Stimulated activated CD8-positive, alpha-beta memory T cell treated with anti-CD3 and anti-CD28 coated beads, Interleukin-2, amount 100 ng/mL, for 1 hour (primary cell): ENCODE results near the gene SRC.

Experiments used
- DNase-seq, 2 donors: peaks; one replicate each; pipeline ENCODE4 v3.0.0-alpha.2; 2020; ENCODE audit warnings: low read depth in 2 of 2

The SRC gene

DNA sequence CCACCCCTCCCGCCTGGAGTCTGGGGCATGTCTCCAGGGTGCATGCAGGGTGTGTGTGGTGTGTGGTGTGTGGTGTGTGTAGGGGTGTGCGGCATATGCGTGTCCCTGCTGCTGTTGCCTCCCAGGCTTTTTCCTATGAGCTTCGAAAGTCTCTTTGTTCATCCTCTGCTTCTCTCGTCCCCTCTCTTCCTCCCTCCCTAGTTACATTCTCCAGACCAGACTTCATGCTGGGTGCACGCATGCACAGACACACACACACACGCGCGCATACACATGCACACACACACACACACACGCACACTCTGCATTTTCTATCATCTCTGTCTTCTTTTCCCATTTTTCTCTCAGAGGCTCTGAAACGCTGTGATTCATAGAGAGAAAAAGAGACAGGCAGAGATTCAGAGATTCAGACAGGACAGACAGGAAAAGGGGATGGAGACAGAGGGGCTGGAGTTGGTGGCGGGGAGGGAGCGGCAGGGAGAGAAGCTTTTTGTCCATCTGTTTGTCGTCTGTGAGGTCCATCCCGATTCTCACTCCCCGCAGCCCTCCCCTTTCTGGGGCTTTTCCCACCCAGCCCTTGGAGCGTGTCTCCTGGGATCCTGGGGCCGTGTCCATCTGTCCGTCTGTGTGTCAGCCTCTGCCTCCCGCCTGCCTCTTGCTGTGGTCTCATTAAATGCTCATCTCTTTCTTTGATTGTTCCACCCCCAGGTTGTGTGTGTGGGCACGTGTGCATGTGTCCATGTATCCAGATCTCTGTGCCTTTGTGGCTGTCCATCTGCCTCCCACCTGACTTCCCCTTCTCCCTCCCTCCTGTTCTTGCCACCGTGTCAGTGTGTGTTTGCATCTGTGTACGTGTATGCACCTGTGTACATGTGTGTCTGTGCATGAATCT lies 62.6 kb downstream of the SRC start:
- no peak for DNase-seq

DNA sequence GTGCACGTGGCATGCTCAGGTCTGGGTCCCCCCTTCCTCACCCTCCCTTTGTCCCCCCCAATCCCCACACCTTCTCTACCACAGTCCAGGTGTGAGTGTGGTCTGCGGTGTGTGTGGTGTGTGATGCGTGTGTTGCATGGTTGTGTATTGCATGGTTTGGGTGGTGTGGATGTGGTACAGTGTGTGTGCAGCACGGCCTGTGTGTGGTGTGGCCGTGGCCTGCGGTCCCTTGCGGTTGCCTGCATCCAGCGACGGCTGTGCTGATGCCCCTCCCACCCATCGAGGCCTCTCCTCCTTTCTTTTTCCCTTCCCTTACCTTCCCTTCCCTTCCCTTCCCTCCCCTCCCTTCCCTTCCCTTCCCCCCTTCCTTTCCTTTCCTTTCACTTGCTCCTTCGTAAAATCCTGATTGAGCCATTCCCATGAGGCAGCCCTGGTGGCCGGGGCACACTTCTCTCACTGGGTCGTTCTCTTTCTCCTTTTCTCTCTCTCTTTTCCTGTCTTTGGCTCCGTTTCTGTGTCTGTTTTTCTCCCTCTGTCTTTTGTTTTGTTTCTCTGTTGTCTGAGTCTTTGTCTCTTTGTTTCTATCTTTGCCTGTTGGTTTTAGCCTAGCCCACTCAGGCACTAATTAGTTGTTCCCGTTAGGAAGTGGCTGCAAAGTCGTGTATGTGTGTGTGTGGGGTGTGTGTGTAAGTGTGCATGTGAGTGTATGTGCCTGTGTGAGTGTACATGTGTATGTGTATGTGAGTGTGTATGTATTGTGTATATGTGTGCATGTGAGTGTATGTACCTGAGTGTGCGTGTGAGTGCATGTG lies 65.7 kb downstream of the SRC start:
- DNase-seq, result no peak

DNA sequence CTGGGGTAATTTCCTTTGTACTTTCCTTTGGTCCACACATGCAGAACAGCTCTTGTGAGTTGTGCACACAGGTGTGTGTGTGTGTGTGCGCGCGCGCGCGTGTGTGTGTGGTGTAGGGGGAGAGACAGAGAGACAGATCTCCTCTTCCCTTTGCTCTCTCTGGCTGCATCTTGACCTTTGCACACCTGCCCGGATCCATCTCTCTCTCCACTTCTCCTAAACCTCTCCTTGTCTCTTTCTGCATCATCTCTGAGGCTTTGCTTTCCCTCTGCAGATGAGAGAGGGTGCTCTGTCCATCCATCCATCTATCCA lies 67.0 kb downstream of the SRC start:
- no peak for DNase-seq

- DNase-seq, result no peak
These were observed 67.4 kb downstream of the SRC start for GRCh38 chr20:37413379-37413778.

GRCh38 chr20:37414224-37415035 lies 68.5 kb downstream of the SRC start:
- DNase-seq, result no peak

DNA sequence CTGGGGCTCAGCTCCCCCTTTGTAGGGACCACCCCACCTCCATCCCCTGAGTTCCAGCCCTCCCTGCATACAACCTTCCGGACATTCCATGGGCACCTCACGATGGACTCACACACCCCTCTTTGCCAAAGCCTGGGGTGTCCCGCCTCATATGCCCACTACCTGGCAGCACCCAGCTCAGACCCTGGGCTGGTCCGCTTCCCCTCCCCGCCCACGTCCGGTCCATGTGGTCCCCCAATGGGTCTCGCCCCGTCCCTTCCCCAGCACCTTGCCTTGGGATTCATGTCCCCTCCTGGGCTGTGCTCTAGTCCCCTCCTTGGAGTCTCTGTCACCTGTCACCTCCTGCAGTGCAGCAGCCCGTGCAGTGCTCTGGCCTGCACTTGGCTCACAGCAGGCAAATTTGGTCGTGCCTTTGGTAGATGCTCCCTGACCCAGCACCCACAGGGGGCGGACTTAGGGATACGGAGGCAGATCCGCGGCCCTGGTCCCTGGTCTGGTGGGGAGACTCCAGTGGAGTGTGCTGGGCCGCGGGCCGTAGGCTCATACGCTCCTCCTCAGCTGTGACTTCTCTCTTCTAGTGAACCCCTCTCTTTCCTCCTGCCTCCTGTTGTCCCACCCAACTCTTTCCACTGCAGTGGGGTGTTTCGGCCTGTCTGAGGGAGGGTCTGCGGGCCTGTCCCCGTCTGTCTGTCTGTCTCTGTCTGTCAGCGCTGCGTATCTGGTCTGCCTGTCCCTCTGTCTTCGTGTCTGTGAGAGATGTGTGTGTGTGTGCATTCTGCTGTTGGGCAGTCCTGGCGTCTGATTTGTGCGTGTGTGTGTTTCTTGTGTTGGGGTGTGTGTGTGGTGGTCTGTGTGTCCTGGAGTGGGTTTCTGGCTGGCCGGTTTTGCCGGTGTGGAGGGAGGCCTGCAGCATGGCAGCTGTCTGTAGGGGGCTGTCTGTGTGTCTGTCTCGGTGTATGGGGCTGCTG lies 69.5 kb downstream of the SRC start:
- no peak for DNase-seq

DNA sequence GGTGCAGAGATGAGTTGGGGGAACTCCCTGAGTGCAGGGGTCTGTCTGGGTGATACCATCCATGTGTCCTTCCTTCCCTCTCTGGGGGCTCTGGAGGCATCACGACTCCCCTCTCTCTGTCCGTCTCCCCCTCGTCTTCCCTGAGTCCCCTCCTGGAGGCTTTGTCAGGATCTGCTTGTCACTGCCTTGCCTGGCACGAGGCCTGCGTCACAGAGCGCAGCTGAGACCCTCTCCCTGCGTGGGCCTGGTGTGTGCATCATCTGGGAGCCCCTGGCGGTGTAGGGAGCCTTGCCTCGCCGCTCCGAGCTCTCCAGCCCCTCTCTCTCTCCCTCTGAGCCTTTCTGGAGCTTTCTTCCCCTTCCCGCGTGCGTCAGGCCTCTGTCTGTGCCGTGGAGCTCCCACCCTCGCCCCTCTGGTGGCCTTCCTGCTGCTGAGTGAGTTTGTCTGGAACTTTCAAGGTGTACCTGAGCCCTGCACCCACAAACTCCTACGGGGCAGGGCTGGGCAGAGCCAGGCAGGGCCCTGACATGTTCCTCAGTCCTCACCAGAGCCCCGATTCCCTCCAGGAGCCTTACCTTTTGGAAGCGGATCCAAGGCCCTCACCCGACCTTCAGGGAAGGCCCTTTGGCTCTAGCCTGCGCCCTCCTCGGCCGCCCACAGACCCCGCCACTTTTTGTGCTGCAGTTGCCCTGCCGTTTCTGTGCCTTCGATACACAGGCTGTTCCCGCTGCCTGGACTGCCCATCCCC lies 70.3 kb downstream of the SRC start:
- no peak for DNase-seq

DNA sequence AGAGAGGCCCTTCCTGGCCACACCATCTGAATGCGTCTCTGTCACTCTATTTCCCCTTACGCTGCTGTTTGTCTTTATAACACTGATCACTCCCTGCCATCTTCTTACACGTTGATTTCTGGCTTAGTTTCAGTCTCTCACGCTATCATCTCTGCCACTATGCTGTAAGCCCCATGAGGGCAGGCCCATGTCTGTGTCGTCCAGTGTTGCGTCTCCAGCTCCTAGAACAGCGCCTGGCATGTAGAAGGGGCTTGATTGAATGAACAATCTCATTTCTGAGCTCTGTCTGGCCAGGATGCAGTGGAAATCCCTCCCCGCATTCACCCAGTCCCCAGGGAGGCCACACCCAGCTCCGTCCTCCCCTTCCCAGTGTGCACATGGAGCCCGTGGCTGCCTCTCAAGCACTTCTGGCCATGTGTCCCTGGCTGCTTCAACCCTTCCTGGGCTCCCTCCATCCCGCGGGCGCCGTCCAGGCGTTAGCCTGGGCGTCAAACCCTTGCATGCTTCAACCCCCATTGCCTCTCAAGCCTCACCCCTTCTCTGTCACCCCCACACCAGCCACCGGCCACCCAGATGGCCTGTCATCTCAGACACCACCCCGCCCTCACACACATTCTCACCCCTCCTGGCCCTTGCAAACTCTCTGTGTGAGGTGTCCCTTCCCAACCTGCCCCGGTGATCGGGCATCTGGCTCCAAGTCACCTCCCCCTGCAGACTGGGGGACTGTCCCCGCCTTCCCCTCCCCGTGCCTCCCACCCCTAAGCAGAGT lies 71.1 kb downstream of the SRC start:
- DNase-seq, result no peak

DNA sequence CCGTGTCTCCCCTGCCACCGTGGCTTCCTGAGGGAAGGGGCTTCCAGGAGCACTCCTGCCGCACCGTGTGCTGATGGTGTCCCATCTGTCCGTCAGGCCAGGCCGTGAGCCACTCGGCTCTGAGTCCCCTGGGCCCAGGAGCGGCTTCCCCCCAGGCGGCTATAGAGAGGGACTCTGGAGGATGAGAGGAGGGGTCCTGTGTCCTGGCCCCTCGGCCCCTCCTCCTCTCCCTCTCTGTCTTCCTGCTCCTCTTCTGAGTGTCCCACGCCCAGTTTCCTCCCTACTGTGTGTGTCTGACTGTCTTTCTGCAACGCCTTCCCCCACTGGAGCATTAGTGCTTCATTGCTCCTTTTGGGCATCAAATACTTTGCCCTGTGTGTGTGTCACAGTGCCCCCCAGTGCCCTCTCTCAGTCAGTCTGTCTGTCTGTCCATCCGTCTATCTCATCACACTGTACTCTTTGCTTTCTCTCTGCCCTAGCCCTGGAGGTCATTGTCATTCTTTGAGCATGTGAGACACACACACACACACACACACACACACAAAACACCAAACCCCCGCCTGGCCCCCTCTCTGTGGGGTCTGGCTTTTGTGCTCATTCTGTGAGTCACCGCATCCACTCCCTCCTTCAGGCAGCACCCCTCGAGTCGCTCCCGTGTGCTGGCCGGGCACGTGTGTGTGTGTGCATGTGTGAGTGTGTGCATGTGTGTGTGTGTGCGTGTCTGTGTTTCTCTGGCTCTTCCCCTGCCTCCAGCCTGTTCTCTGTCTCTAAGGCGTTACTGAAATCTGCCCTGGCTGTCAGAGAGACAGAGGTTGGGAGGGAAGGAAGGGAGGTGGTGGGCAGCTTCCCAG lies 71.9 kb downstream of the SRC start:
- DNase-seq, result no peak

DNA sequence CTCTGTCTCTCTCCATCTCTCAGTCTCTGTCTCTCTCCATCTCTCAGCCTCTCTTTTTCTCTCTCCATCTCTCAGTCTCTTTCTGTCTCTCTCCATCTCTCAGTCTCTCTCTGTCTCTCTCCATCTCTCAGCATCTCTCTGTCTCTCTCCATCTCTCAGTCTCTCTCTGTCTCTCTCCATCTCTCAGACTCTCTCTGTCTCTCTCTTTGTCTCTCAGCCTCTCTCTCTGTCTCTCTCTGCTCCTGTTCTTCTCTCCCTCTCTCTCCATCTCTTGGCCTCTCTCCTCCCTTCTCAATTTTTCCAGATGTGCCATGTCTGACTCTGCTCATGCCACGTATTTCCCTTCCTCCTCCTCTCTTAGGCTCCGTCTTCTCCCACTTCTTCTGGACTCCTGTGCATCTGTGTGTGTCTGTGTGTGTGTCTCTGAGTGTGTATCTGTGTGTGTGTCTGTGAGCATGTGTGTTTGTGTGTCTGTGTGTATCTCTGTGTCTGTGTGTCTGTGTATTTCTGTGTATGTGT lies 72.7 kb downstream of the SRC start:
- DNase-seq, result no peak

GRCh38 chr20:37419307-37419706 lies 73.4 kb downstream of the SRC start:
- DNase-seq, result no peak

DNA sequence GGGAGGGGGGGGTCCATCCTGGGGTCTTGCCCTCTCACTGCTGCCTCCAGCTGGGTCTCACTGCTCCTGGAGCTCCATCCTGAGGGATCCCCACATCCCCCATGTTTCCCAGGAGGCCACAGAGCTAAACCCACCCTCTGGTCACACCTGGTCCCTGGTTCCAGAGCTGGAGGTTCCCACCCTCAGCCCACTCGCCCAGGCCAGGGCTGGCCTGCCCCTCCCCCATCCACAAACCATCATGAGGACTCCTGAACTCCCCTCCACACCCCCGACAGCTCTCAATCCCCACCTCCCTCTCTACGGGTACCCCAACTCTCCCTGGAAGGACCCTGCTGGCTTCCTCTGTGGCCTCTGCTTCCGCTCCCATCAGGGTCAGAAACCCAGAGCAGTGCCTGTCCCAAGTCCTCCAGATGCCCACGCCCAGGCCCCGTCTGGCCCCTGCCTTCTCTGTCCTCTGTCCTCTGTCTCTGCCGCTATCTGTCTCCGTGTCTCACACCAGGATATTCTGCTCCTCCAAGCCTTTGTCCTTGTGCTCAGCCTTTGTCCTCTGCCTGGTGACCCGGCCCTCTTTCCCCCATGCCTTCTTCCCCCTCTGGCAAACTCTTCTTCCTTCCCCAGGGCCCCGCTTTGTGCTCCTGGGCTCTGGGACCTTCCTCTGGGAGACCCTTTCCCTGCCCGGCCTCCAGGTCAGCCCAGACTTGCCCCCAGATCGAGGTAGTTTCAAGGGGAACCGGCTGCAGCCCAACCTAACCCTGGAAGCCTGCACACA lies 74.0 kb downstream of the SRC start:
- DNase-seq, result no peak

- DNase-seq, result no peak
These were observed 74.7 kb downstream of the SRC start for GRCh38 chr20:37420610-37421009.

GRCh38 chr20:37421060-37421905 lies 75.3 kb downstream of the SRC start:
- DNase-seq, result no peak

DNA sequence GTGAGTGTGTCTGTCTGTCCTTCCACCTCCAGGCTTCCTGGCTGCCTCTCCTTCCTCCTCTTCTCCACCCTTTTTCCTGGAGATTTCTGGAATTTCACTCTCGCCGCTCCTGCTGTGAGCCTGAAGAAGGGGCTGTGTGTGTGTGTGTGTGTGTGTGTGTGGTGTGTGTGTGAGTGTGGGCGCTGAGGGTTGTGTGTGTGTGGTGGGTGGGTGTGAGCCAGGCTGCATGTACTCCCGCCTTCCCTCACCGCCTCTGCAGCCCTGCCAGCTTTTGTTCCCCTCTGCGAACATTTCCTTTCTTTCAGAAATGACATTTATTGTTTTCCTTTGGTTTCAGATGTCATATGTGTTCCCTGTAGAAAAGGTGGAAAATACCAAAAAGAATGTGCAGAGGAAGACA lies 76.0 kb downstream of the SRC start:
- DNase-seq, result no peak

GRCh38 chr20:37422791-37423286 lies 76.9 kb downstream of the SRC start:
- no peak for DNase-seq

GRCh38 chr20:37423545-37423944 lies 77.6 kb downstream of the SRC start:
- DNase-seq, result no peak
